Mesendoderm (in vitro differentiated cells): Measurements from ENCODE around the gene ACSM6.

Experiments
- DNase-seq: peaks from one replicate; pipeline ENCODE4 v3.0.0; 2013
- H2AK5ac ChIP-seq: 2 replicates; pipeline ENCODE4 v1.6.1; 2013; ENCODE audit warnings: low read length, inconsistent platforms
- H2BK120ac ChIP-seq: 2 replicates; pipeline ENCODE4 v1.6.1; 2013; ENCODE audit warnings: low read depth, mild to moderate bottlenecking, low read length, moderate library complexity, mixed read lengths
- H2BK15ac ChIP-seq: replicated peaks from 2 replicates; pipeline ENCODE4 v1.6.1; 2013; ENCODE audit warnings: low read depth, mild to moderate bottlenecking, moderate library complexity
- H2BK5ac ChIP-seq: 2 replicates; pipeline ENCODE4 v1.6.1; 2013; ENCODE audit warnings: low read length, inconsistent platforms
- H3K18ac ChIP-seq: 2 replicates; pipeline ENCODE4 v1.6.1; 2013; ENCODE audit warnings: mild to moderate bottlenecking, low read length, mixed read lengths
- H3K23ac ChIP-seq: one replicate; pipeline ENCODE4 v1.6.1; 2013; ENCODE audit warnings: low read length
- H3K27ac ChIP-seq: 2 replicates; pipeline ENCODE4 v1.5.1; 2013; ENCODE audit warnings: low read depth, mild to moderate bottlenecking, inconsistent platforms, low read length, moderate library complexity
- H3K27me3 ChIP-seq: 2 replicates; pipeline ENCODE4 v1.6.1; 2013; ENCODE audit warnings: low read length, control low read depth, mild to moderate bottlenecking, inconsistent platforms; ENCODE audit not compliant: insufficient read depth, poor library complexity
- H3K36me3 ChIP-seq: 2 replicates; pipeline ENCODE4 v1.6.1; 2013; ENCODE audit warnings: low read length, inconsistent platforms; ENCODE audit not compliant: control insufficient read depth, insufficient read depth
- H3K4ac ChIP-seq: one replicate; pipeline ENCODE4 v1.6.1; 2013; ENCODE audit warnings: low read depth, mild to moderate bottlenecking, low read length, moderate library complexity
- H3K4me1 ChIP-seq: 2 replicates; pipeline ENCODE4 v1.6.1; 2013; ENCODE audit warnings: low read depth, low read length, inconsistent platforms; ENCODE audit not compliant: control insufficient read depth
- H3K4me2 ChIP-seq: 2 replicates; pipeline ENCODE4 v1.6.1; 2013; ENCODE audit warnings: low read length
- H3K4me3 ChIP-seq: 2 replicates; pipeline ENCODE4 v1.5.1; 2013; ENCODE audit warnings: mild to moderate bottlenecking, low read length
- H3K56ac ChIP-seq: one replicate; pipeline ENCODE4 v1.6.1; 2013; ENCODE audit warnings: low read length
- H3K79me1 ChIP-seq: 2 replicates; pipeline ENCODE4 v1.6.1; 2013; ENCODE audit warnings: low read length, inconsistent platforms
- H3K79me2 ChIP-seq: 2 replicates; pipeline ENCODE4 v1.6.1; 2013; ENCODE audit warnings: mild to moderate bottlenecking, low read length; ENCODE audit not compliant: control insufficient read depth, insufficient read depth
- H3K9ac ChIP-seq: 2 replicates; pipeline ENCODE4 v1.6.1; 2013; ENCODE audit warnings: low read length, inconsistent platforms
- H4K5ac ChIP-seq: one replicate; pipeline ENCODE4 v1.6.1; 2013; ENCODE audit warnings: low read length
- H4K8ac ChIP-seq: one replicate; pipeline ENCODE4 v1.6.1; 2013; ENCODE audit warnings: low read depth, mild to moderate bottlenecking, control low read depth, low read length, moderate library complexity
- WGBS: extraction: QIAGEN DNeasy Blood & Tissue Kit; methylation state at CpG from one replicate; pipeline ENCODE4 v1.1.7; 2013; ENCODE audit warnings: low lambda C conversion rate, missing lambda C conversion rate; ENCODE audit not compliant: insufficient coverage; ENCODE audit errors: extremely low coverage; 5-methylcytosine and 5-hydroxymethylcytosine counted together

Gene ACSM6

GRCh38 chr10:95253007-95253406, 59.0 kb downstream of the ACSM6 start:
- no peaks in the 10 kb centered on the region for H3K36me3 ChIP-seq
- H4K8ac ChIP-seq = no peak overlapping the region
- H3K79me1 ChIP-seq = peaks cover 9% of the 10 kb centered on the region
- peaks cover 4% of the 10 kb centered on the region for H3K79me2 ChIP-seq
- no peaks in the 10 kb centered on the region for H3K27me3 ChIP-seq
- no peak overlapping the region for H3K4ac ChIP-seq
- H4K5ac ChIP-seq = no peak overlapping the region
- no peak overlapping the region for H2BK15ac ChIP-seq
- H2BK5ac ChIP-seq = no peak overlapping the region
- H3K56ac ChIP-seq = no peak overlapping the region
- H3K9ac ChIP-seq = no peak overlapping the region
- no peak overlapping the region for H3K23ac ChIP-seq
- no peak overlapping the region for H3K4me3 ChIP-seq
- no peak overlapping the region for H3K4me2 ChIP-seq
- peak overlapping the region; percentile 22 for H3K18ac ChIP-seq
- WGBS = no CpG with 5 or more reads among the region's 2 CpGs
- H3K27ac ChIP-seq = no peak overlapping the region
- H3K4me1 ChIP-seq = peaks cover 9% of the 10 kb centered on the region
- no peak for DNase-seq
- no peak overlapping the region for H2AK5ac ChIP-seq
- H2BK120ac ChIP-seq = no peak overlapping the region

GRCh38 chr10:95253686-95254085, 59.6 kb downstream of the ACSM6 start:
- H3K56ac ChIP-seq = no peak overlapping the region
- peaks cover 9% of the 10 kb centered on the region for H3K79me1 ChIP-seq
- no peak overlapping the region for H3K9ac ChIP-seq
- no peak overlapping the region for H2BK15ac ChIP-seq
- DNase-seq = no peak
- H2BK5ac ChIP-seq = no peak overlapping the region
- no peak overlapping the region for H3K4ac ChIP-seq
- no peak overlapping the region for H2AK5ac ChIP-seq
- H3K4me3 ChIP-seq = no peak overlapping the region
- H4K8ac ChIP-seq = no peak overlapping the region
- no peak overlapping the region for H3K18ac ChIP-seq
- peaks cover 8% of the 10 kb centered on the region for H3K4me1 ChIP-seq
- H3K23ac ChIP-seq = no peak overlapping the region
- no peak overlapping the region for H2BK120ac ChIP-seq
- peak overlapping the region; percentile 57 for H3K27ac ChIP-seq
- H4K5ac ChIP-seq = no peak overlapping the region
- H3K4me2 ChIP-seq = no peak overlapping the region
- no CpG with 5 or more reads among the region's 2 CpGs for WGBS
- H3K36me3 ChIP-seq = no peaks in the 10 kb centered on the region
- H3K27me3 ChIP-seq = no peaks in the 10 kb centered on the region
- H3K79me2 ChIP-seq = peaks cover 4% of the 10 kb centered on the region

GRCh38 chr10:95254629-95255028, 60.6 kb downstream of the ACSM6 start:
- Histone ChIP-seq H3K9ac (no peak overlapping the region), H2BK5ac (no peak overlapping the region), H4K5ac (no peak overlapping the region), H3K23ac (no peak overlapping the region), H4K8ac (no peak overlapping the region), H3K36me3 (no peaks in the 10 kb centered on the region), H3K4me2 (no peak overlapping the region), H3K18ac (no peak overlapping the region), H3K79me2 (peaks cover 4% of the 10 kb centered on the region), H3K27ac (no peak overlapping the region), H3K4ac (no peak overlapping the region), H3K79me1 (peaks cover 7% of the 10 kb centered on the region), H3K56ac (no peak overlapping the region), H3K4me1 (peaks cover 6% of the 10 kb centered on the region), H2BK120ac (no peak overlapping the region), H3K27me3 (no peaks in the 10 kb centered on the region), H2AK5ac (no peak overlapping the region), H2BK15ac (no peak overlapping the region), H3K4me3 (no peak overlapping the region)
- WGBS = no CpG with 5 or more reads among the region's 3 CpGs
- DNase-seq = no peak

GRCh38 chr10:95256268-95256667, 62.2 kb downstream of the ACSM6 start:
- no CpG with 5 or more reads among the region's 1 CpG for whole genome bisulfite sequencing

GRCh38 chr10:95257849-95258248, 63.8 kb downstream of the ACSM6 start:
- no CpG with 5 or more reads among the region's 7 CpGs for WGBS
- H3K4ac ChIP-seq = no peak overlapping the region
- H3K36me3 ChIP-seq = no peaks in the 10 kb centered on the region
- no peak overlapping the region for H2BK15ac ChIP-seq
- H3K4me1 ChIP-seq = peaks cover 10% of the 10 kb centered on the region
- H3K23ac ChIP-seq = no peak overlapping the region
- no peak overlapping the region for H3K4me2 ChIP-seq
- H3K9ac ChIP-seq = no peak overlapping the region
- H3K27ac ChIP-seq = no peak overlapping the region
- H2BK5ac ChIP-seq = no peak overlapping the region
- no peak overlapping the region for H2BK120ac ChIP-seq
- DNase-seq = no peak
- no peak overlapping the region for H3K4me3 ChIP-seq
- no peak overlapping the region for H4K8ac ChIP-seq
- H4K5ac ChIP-seq = no peak overlapping the region
- no peaks in the 10 kb centered on the region for H3K79me1 ChIP-seq
- no peak overlapping the region for H2AK5ac ChIP-seq
- H3K56ac ChIP-seq = no peak overlapping the region
- no peaks in the 10 kb centered on the region for H3K27me3 ChIP-seq
- H3K79me2 ChIP-seq = no peaks in the 10 kb centered on the region
- H3K18ac ChIP-seq = no peak overlapping the region

More at GRCh38 chr10:95256268-95256667, 62.2 kb downstream of the ACSM6 start:
- no peak overlapping the region for H4K8ac ChIP-seq
- H2BK120ac ChIP-seq = no peak overlapping the region
- H3K79me2 ChIP-seq = peaks cover 4% of the 10 kb centered on the region
- H3K36me3 ChIP-seq = no peaks in the 10 kb centered on the region
- H2BK5ac ChIP-seq = no peak overlapping the region
- no peak overlapping the region for H3K9ac ChIP-seq
- H2BK15ac ChIP-seq = no peak overlapping the region
- no peak for DNase-seq
- peaks cover 6% of the 10 kb centered on the region for H3K79me1 ChIP-seq
- H3K18ac ChIP-seq = no peak overlapping the region
- H3K4me2 ChIP-seq = no peak overlapping the region
- no peak overlapping the region for H3K4ac ChIP-seq
- H3K27me3 ChIP-seq = no peaks in the 10 kb centered on the region
- no peak overlapping the region for H3K23ac ChIP-seq
- no peak overlapping the region for H3K56ac ChIP-seq
- H3K4me1 ChIP-seq = peaks cover 15% of the 10 kb centered on the region
- H4K5ac ChIP-seq = no peak overlapping the region
- no peak overlapping the region for H3K4me3 ChIP-seq
- no peak overlapping the region for H3K27ac ChIP-seq
- no peak overlapping the region for H2AK5ac ChIP-seq

GRCh38 chr10:95260397-95260881, 66.4 kb downstream of the ACSM6 start:
- H3K79me2 ChIP-seq = no peaks in the 10 kb centered on the region
- H3K27ac ChIP-seq = peak overlapping the region; percentile 94
- H3K27me3 ChIP-seq = no peaks in the 10 kb centered on the region
- no peak overlapping the region for H3K4ac ChIP-seq
- no peak overlapping the region for H3K4me3 ChIP-seq
- peak overlapping the region; percentile 54 for H3K9ac ChIP-seq
- DNase-seq = peak; percentile 98
- peak overlapping the region; percentile 23 for H2BK15ac ChIP-seq
- H4K5ac ChIP-seq = no peak overlapping the region
- H3K79me1 ChIP-seq = peaks cover 2% of the 10 kb centered on the region
- H3K4me1 ChIP-seq = peaks cover 19% of the 10 kb centered on the region
- peak overlapping the region; percentile 85 for H2BK5ac ChIP-seq
- no peak overlapping the region for H4K8ac ChIP-seq
- WGBS = no CpG with 5 or more reads among the region's 3 CpGs
- H2AK5ac ChIP-seq = no peak overlapping the region
- H2BK120ac ChIP-seq = peak overlapping the region; percentile 73
- H3K18ac ChIP-seq = peak overlapping the region; percentile 98
- H3K23ac ChIP-seq = no peak overlapping the region
- H3K56ac ChIP-seq = peak overlapping the region; percentile 81
- H3K36me3 ChIP-seq = peaks cover 2% of the 10 kb centered on the region
- no peak overlapping the region for H3K4me2 ChIP-seq
